GM06990 (cell line): ENCODE results near the gene MEF2D.

ENCODE experiments used
- DNase-seq: peaks from one replicate; pipeline ENCODE4 v3.0.0-alpha.2; 2011; ENCODE audit not compliant: insufficient read length; ENCODE audit errors: extremely low read depth
- H3K27me3 ChIP-seq: replicated peaks from 2 replicates; pipeline ENCODE4 v1.6.0; 2011; ENCODE audit warnings: low read length; ENCODE audit not compliant: control insufficient read depth, insufficient read depth
- H3K36me3 ChIP-seq: 2 replicates; pipeline ENCODE4 v1.5.1; 2011; ENCODE audit warnings: low read length; ENCODE audit not compliant: control insufficient read depth, insufficient read depth
- H3K4me3 ChIP-seq: replicated peaks from 2 replicates; pipeline ENCODE4 v1.5.1; 2011; ENCODE audit warnings: low read depth, mild to moderate bottlenecking, control low read depth, low read length
- CTCF ChIP-seq: IDR thresholded peaks from 2 replicates; pipeline ENCODE4 v1.5.1; 2011; ENCODE audit warnings: low read length, control low read depth, mild to moderate bottlenecking, inconsistent platforms; ENCODE audit not compliant: insufficient read depth, poor library complexity, severe bottlenecking

The MEF2D gene

GRCh38 chr1:156504438-156504813, 3.9 kb upstream of the MEF2D start:
- Histone ChIP-seq H3K36me3 (no peaks in the 10 kb centered on the region), H3K27me3 (no peaks in the 10 kb centered on the region), H3K4me3 (peak overlapping the region; percentile 53)
- no peak for TF ChIP-seq CTCF
- DNase-seq = no peak

GRCh38 chr1:156503698-156504437, 3.3 kb upstream of the MEF2D start:
- no peak for TF ChIP-seq CTCF
- no peak for DNase-seq
- H3K27me3 ChIP-seq = no peaks in the 10 kb centered on the region
- H3K4me3 ChIP-seq = no peak overlapping the region
- H3K36me3 ChIP-seq = no peaks in the 10 kb centered on the region

- no peak overlapping the region for H3K4me3 ChIP-seq
- H3K36me3 ChIP-seq = no peaks in the 10 kb centered on the region
- no peaks in the 10 kb centered on the region for H3K27me3 ChIP-seq
- no peak for TF ChIP-seq CTCF
- no peak for DNase-seq
These were observed 2.5 kb upstream of the MEF2D start for GRCh38 chr1:156502894-156503697.

GRCh38 chr1:156502391-156502893, 1.9 kb upstream of the MEF2D start:
- no peaks in the 10 kb centered on the region for H3K27me3 ChIP-seq
- H3K36me3 ChIP-seq = no peaks in the 10 kb centered on the region
- TF ChIP-seq CTCF = no peak
- DNase-seq = no peak
- no peak overlapping the region for H3K4me3 ChIP-seq

GRCh38 chr1:156500793-156501506, 375 bp upstream of the MEF2D start:
- Histone ChIP-seq H3K27me3 (no peaks in the 10 kb centered on the region), H3K36me3 (no peaks in the 10 kb centered on the region), H3K4me3 (peak overlapping the region; percentile 97)
- peak; percentile 94 for DNase-seq
- peak; percentile 76 for TF ChIP-seq CTCF
